Stimulated activated CD8-positive, alpha-beta memory T cell treated with anti-CD3 and anti-CD28 coated beads, Interleukin-4, amount 100 ng/mL, for 24 hours (primary cell): ENCODE data around the gene TNFAIP3.
A peak's percentile ranks its signal among the peaks of the same experiment; 100 is the strongest.
"Not testable (repeated sequence)": the region's sequence is repeated elsewhere in the genome, so short reads cannot be mapped to it uniquely, and the experiment has no call there.

Experiments used
- DNase-seq: peaks from one replicate; pipeline ENCODE4 v3.0.0-alpha.2; 2020; ENCODE audit warnings: low read depth

The TNFAIP3 gene

DNA sequence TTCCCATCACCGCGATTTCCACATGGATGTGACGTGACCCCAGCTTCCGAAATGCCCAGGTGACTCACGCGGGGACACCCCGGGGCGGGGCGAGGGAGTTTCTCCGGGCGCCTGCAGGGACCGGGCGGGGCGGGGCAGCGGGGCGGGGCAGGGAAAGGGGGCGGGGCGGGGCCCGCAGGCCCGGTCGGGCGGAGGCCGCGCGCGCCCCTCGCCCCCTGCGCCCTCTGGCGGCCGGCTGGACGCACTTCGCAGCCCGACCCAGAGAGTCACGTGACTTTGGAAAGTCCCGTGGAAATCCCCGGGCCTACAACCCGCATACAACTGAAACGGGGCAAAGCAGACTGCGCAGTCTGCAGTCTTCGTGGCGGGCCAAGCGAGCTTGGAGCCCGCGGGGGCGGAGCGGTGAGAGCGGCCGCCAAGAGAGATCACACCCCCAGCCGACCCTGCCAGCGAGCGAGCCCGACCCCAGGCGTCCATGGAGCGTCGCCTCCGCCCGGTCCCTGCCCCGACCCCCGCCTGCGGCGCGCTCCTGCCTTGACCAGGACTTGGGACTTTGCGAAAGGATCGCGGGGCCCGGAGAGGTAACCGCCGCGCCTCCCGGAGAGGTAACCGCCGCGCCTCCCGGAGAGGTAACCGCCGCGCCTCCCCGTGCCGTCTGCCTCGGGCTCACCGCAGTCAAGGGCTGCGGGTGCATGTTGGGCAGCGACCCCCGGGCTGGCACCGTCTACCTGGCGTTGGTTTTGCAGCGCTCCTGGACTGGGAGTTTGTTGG, at the start of gene TNFAIP3:
TSS of gene TNFAIP3 (plus strand) at position 346 of the 771 bp plus-strand sequence. CDS start 3,969 bp downstream, outside the sequence.
- DNase-seq = peak; percentile 90

DNA sequence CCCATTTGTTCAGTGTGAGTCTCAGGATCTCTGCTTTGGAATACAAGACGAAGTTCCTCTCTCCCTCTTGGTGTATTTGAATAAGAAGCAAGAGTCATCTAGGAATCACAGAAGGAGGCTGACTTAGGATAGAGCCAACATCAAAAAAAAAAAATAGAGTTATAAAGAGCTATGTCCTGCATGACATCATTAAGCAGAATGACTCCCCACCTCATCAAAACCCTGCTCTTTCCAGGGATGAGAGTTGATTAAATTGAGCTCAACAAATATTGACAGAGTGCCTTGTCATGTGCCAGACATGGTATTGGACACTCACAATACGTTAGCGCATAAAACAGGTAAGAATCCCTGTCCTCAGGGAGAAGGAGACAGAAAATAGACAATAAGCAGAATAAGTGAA, 48.6 kb upstream of the TNFAIP3 start:
- no peak for DNase-seq

DNA sequence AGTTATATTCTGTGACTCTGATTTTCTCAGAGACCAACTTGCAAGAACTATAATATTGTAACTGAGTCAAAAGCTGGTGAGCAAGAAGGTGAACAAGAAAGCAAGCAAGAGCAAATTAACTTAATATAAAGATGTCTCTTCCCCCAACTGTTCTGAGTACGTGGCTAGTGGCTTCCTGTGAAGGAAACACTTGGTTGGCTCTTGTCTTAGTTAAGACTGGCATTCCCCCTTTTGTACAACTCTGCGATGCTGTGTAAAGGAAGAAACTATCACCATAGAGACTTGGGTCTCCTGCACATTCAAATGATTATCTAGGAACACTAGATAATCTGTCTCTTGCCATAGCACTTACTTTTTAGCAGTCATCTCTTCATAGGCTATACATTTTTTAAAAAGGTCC, 47.3 kb upstream of the TNFAIP3 start:
- no peak for DNase-seq

DNA sequence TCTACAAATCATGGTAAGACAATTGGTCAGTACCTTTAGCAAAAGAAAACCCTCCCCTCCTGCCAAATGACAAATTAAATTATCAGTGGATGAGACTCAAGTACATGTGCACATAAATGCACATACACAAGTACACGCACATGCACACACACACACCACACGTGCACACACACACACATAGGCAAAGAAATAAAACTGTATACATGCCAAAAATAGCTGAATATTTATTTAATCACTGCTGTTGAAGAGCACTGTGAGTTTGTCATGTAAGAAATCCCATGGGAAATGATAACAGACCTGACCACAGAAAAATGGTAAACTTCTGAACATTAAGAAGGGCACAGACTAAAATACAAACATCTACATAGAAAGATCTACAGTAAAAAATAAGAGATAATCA, 46.6 kb upstream of the TNFAIP3 start:
- no peak for DNase-seq

- no peak for DNase-seq
Measured at GRCh38 chr6:137820952-137821351, 46.1 kb upstream of the TNFAIP3 start.

DNA sequence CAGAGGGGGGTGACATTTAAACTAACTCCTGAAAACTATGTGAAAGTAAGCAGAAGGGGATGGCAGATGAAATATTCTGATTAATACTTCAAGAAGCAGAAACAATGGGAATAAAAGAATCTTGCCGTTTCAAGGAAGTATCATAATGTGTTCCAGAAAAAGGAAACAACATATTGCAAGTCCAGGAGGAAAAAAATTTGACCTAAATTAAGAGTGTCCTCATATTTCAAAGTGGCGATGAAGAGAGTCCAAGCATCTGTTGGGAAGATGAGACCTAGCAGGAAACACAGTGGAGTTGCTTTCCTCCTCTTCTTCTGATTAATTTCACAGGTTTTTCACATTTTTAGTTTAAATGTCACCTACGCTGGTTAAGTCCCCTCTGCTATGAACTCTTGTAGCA, 45.6 kb upstream of the TNFAIP3 start:
- no peak for DNase-seq

DNA sequence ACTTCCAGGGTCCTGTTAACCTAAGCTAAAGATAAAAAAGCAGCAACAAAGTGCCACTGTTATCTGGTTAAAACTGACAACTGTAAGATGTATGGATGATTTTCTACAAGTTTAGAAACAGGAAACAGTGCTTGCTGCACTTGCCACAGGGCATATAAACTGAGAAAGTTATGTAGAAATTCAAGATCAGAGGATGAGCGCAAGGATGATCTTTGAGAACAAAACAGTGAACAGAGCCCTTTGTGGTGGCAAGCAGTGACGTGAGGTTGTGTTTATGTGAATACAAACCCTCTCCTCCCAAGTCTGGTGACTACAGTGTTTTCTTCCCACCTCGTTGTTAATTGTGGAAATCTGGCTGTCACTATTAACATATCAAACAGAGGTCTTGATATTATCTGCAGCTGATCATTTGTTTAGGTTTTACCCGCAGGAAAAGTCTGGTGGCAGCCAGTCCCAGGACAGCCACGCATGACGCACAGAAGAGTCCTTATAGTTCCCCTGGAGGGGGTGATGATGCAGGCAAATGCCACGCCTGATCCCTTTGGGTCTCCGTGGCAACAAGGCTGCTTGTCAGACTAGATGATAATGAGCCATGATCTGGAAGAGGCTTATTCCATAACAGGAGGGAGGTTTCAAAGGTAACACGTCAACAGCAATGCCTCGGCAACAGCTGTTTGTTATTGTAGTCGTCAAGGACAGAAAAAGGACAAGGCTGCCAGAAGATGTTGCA, 43.1 kb upstream of the TNFAIP3 start:
- peak; percentile 31 for DNase-seq

DNA sequence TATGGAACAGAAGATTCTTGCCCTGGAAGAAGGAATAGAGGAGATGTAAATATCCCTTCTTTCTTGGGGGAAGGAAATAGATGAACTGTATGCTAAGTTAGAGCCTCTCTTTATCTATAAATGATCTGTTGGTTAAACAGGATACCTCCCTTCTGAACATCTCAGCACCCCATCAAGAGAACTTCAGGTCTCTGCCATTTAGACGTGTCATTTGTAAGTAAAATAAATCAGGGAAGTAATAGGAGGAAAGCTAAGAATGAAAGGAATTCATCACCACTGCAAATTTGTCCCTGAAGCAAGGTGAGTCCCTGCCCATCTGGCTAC, 42.5 kb upstream of the TNFAIP3 start:
- DNase-seq = no peak

GRCh38 chr6:137824896-137825295, 42.2 kb upstream of the TNFAIP3 start:
- DNase-seq = no peak

DNA sequence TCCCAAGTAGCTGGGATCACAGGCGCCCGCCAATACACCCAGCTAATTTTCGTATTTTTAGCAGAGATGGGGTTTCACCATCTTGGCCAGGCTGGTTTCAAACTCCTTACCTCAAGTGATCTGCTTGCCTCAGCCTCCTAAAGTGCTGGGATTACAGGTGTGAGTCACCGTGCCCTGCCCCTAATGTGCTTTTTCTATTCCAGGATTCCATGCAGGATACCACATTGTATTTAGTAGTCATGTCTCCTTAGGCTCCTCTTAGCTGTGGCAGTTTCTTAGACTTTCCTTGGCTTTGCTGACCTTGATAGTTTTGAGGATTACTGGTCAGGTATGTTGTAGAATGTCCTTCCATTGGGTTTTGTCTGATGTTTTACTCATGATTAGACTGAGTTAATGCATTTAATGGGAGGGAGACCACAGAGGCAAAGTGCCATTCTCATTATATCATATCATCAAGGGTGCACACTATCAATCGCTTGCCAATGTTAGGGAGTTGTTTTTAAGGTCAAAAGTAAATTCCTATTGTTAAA, 39.6 kb upstream of the TNFAIP3 start:
- DNase-seq = no peak

DNA sequence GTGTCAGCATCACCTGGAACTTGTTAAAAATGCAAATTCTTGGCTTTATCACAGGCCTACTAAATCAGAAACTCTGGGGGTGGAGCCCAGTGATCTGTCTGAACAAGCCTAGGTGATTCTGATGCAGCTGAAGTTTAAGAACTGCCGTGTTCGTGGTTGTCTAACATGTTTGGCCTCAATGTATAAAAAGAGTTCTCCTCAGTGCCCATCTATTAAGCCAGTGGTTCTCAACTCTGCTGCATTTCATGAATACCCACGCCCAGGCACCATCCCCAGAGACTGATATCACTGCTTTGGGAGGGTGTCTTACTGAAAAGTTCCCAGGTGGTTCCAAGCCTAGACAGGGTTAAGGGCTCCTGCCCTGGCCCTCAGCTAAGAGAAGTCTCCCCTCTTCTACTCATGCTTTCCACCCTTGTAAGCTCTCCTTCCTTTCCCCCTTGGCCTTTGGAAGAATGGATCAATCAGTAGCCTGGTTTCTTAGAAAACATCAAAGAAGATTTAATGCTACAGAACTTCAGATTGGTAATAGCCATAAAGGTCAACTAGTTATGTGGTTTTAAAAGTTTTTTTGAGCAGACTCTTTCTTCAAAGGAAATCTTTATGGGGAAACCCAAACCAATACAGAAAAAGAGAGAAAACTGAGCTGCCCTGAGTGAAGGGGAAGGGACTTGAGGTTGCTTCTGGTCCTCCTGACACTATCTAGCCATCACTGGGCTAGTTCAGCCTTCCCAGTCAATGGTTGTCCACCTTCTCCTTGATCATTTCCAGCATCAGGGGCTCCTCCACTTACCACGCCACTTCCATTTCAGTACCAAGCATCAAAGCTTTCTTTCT, 38.9 kb upstream of the TNFAIP3 start:
- DNase-seq = no peak

GRCh38 chr6:137829641-137830083, 37.4 kb upstream of the TNFAIP3 start:
- no peak for DNase-seq

DNA sequence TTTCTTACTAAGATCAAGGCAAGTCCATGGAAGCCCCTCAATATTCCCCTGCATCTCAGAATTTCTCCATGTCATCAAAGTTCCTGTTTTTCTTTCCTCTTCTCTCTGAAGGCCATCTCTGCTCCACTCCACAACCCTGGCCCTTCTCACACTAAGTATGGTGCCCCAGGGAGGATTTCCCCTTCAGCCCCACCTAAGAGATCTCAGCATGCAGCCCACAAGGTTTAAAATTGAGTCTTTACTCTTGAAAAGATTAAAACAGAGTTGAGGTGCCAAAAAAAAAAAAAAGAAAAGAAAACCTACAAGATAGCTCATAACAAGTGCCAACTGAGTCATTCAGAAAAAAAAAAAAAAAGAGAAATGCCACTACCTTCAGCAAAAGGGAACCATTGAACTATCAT, 36.5 kb upstream of the TNFAIP3 start:
- no peak for DNase-seq

DNA sequence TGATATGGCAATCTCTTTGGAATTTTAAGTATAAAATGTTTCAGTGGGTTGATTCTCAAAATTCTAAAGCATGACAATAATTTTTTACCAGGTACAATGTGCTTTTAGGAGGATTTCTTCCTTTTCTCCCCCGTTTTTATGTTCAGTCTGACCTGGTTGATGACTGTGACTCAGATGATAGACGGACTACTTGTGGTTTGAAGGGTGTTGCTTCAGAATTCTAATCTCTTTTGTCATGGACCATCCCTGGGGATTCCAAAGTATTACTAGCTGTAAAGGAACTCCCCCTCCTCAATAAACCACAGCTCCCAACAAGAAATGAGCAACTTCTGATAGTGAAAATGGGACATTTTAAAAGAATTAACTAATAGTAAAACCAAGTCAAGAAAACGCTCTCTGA, 34.9 kb upstream of the TNFAIP3 start:
- no peak for DNase-seq

DNA sequence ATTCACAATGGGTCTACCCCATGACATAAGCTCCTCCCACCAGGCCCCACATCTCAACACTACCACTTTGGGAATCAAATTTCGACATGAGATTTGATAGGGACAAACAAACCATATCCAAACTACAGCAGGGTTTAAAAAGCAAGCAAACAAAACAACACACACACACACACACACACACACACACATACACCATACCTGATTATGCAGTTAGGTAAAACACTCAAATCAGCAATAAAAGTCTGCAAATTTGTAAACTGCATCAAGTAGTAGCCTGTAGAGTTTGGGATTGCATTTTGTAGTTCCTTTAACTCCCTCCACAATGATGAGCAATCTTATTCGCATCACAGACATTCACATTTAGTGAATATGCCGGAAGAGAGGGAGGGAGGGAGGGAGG, 32.6 kb upstream of the TNFAIP3 start:
- no peak for DNase-seq

DNA sequence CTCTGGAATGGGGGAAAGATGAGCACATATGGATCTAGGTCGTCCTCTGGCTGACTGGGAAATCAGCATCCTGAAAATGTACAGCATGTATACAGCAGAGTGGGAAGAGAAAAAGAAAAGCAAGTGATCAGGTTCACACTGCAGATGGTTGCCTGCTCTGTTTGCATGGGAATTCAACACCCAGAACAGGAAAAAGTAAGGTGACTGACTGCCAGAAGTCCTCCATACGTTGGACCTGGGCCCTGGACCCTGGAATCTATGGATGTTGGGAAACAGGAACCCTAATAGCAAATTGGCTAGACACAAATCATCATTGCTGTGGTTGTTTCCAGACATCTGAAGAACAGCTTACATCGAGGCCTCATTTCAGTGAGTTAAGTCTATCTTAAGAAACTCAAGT, 30.3 kb upstream of the TNFAIP3 start:
- no peak for DNase-seq

GRCh38 chr6:137838090-137838489, 29.0 kb upstream of the TNFAIP3 start:
- DNase-seq = not testable (repeated sequence)

DNA sequence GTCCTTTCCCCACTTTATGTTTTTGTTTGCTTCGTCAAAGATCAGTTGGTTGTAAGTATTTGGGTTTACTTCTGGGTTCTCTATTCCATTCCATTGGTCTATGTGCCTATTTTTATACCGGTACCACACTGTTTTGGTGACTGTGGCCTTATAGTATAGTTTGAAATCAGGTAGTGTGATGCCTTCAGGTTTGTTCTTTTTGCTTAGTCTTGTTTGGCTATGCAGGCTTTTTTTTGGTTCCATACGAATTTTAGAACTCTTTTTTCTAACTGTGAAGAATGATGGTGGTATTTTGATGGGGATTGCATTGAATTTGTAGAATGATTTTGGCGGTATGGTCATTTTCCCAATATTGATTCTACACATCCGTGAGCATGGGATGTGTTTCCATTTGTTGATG, 28.5 kb upstream of the TNFAIP3 start:
- DNase-seq = not testable (repeated sequence)

- no peak for DNase-seq
Measured at GRCh38 chr6:137839076-137839475, 28.0 kb upstream of the TNFAIP3 start.

GRCh38 chr6:137840252-137840651, 26.8 kb upstream of the TNFAIP3 start:
- no peak for DNase-seq

DNA sequence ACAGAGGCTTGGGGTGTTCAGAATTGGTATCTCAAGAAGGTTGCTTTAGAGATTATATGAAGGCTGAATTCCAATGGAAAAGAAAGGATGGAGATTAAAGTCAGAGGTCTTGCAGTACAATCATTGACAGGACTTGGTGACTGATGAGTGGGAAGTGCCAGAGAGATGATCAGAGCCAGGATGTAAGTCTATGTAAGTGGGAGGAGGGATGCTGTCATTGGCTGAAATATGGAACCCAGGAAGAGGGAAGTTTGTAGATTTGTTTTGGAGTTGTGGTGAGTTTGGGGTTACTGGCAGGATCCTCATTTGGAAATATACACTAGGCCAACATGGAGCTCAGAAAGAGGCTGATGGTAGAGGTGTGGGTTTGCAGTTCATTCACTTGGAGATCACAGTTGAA, 23.8 kb upstream of the TNFAIP3 start:
- DNase-seq = no peak

DNA sequence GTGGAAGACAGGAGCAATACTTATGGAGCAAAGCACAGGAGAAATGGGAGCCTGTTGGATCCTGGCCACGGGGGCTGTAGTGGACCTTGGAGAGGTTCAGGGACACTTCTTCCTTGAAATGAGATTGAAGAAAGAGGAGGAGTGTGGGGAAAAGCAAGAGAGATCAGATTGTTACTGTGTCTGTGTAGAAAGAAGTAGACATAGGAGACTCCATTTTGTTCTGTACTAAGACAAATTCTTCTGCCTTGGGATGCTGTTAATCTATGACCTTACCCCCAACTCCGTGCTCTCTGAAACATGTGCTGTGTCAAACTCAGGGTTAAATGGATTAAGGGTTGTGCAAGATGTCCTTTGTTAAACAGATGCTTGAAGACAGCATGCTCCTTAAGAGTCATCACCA, 22.7 kb upstream of the TNFAIP3 start:
- DNase-seq = not testable (repeated sequence)
